Hepatocyte (in vitro differentiated cells): ENCODE results near the gene ABCA13.

Source experiments
- EZH2 ChIP-seq: fragments of 200-600 bp; sonication (generic); IDR thresholded peaks from 2 replicates; pipeline ENCODE4 v1.6.1; 2016; ENCODE audit warnings: antibody characterized with exemption, mild to moderate bottlenecking, borderline replicate concordance
- EZH2phosphoT487 ChIP-seq: fragments of 200-600 bp; sonication (generic); IDR thresholded peaks from one replicate; pipeline ENCODE4 v1.6.1; 2018; ENCODE audit warnings: antibody characterized with exemption, mild to moderate bottlenecking, low read depth, moderate library complexity; ENCODE audit not compliant: unreplicated experiment, severe bottlenecking
- TF ChIP-seq, protein P1 (sequence below): fragments of 200-600 bp; sonication (generic); IDR thresholded peaks from 2 replicates; pipeline ENCODE4 v1.5.1; 2016; ENCODE audit warnings: antibody characterized with exemption, mild to moderate bottlenecking; ENCODE audit not compliant: poor library complexity

DNA sequence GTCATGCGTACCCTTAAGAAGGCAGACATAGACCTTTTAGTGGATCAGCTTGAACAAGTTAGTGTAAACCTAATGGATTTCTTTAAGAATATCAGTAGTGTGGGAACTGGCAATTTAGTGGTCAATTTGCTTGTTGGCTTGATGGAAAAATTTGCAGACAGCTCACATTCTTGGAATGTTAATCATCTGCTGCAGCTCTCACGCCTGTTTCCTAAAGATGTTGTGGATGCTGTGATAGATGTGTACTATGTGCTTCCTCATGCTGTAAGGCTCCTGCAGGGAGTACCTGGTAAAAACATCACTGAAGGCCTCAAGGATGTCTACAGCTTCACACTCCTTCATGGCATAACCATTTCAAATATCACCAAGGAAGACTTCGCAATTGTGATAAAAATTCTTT lies 103.4 kb downstream of the ABCA13 start:
- no peak for TF ChIP-seq EZH2
- TF ChIP-seq, protein P1, sequence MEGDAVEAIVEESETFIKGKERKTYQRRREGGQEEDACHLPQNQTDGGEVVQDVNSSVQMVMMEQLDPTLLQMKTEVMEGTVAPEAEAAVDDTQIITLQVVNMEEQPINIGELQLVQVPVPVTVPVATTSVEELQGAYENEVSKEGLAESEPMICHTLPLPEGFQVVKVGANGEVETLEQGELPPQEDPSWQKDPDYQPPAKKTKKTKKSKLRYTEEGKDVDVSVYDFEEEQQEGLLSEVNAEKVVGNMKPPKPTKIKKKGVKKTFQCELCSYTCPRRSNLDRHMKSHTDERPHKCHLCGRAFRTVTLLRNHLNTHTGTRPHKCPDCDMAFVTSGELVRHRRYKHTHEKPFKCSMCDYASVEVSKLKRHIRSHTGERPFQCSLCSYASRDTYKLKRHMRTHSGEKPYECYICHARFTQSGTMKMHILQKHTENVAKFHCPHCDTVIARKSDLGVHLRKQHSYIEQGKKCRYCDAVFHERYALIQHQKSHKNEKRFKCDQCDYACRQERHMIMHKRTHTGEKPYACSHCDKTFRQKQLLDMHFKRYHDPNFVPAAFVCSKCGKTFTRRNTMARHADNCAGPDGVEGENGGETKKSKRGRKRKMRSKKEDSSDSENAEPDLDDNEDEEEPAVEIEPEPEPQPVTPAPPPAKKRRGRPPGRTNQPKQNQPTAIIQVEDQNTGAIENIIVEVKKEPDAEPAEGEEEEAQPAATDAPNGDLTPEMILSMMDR: no peak
- no peak for TF ChIP-seq EZH2phosphoT487
